PC-3 (cell line): Measurements from ENCODE around the gene AFF1. TPM values are rescaled to one million over a fixed set of nuclear protein-coding genes. Genes with fewer than 3 reads are reported as not detected.

ENCODE experiments used
- ATAC-seq: fragments of 200-7000 bp; cut with Tn5 transposase; 2 replicates; pipeline ENCODE4 v1.9.1; 2020; ENCODE audit warnings: mild to moderate bottlenecking, moderate library complexity
- BruUV-seq: library from RNA; stranded (reverse); fragments of 400-500 nt; replicated peaks from 2 replicates; lab custom pipeline; 2021; lab: Mats Ljungman, UMichigan
- CTCF ChIA-PET: fragments of 300-600 bp; sonication (Branson Sonifier 250); formaldehyde crosslinking; loops from one replicate; lab custom pipeline; 2022; ENCODE audit warnings: antibody characterized with exemption; lab: Charles Lee
- POLR2A ChIA-PET: fragments of 300-600 bp; sonication (Branson Sonifier 250); formaldehyde crosslinking; loops from one replicate; lab custom pipeline; 2022; ENCODE audit warnings: antibody characterized with exemption; ENCODE audit not compliant: unreplicated experiment; lab: Charles Lee
- DNase-seq: peaks from one replicate; pipeline ENCODE4 v3.0.0-alpha.2; 2015
- H2AFZ ChIP-seq: fragments of 300-600 bp; sonication (generic); 2 replicates; pipeline ENCODE4 v1.6.0; 2016; ENCODE audit warnings: antibody characterized with exemption, low read length
- H3F3A ChIP-seq: fragments of 300-600 bp; sonication (generic); one replicate; pipeline ENCODE4 v1.6.0; 2017; ENCODE audit warnings: antibody characterized with exemption, low read length, control low read depth, mild to moderate bottlenecking; ENCODE audit not compliant: unreplicated experiment
- H3K27ac ChIP-seq: fragments of 300-600 bp; sonication (generic); 2 replicates; pipeline ENCODE4 v1.5.1; 2016; ENCODE audit warnings: mild to moderate bottlenecking, low read length
- H3K27me3 ChIP-seq: fragments of 300-600 bp; sonication (generic); 2 replicates; pipeline ENCODE4 v1.6.1; 2016; ENCODE audit warnings: low read length, mixed read lengths
- H3K36me3 ChIP-seq: fragments of 300-600 bp; sonication (generic); 2 replicates; pipeline ENCODE4 v1.6.1; 2016; ENCODE audit warnings: low read depth, mixed run types, low read length, mixed read lengths
- H3K4me1 ChIP-seq: fragments of 300-600 bp; sonication (generic); 2 replicates; pipeline ENCODE4 v1.5.1; 2016; ENCODE audit warnings: low read length; ENCODE audit not compliant: insufficient read depth
- H3K4me2 ChIP-seq: fragments of 300-600 bp; sonication (generic); 2 replicates; pipeline ENCODE4 v1.6.0; 2016; ENCODE audit warnings: low read length
- H3K4me3 ChIP-seq: fragments of 300-600 bp; sonication (generic); 2 replicates; pipeline ENCODE4 v1.5.1; 2016; ENCODE audit warnings: mild to moderate bottlenecking, low read length, mixed read lengths
- H3K79me2 ChIP-seq: fragments of 300-600 bp; sonication (generic); 2 replicates; pipeline ENCODE4 v1.6.1; 2017; ENCODE audit warnings: low read length, mixed read lengths
- H3K9ac ChIP-seq: fragments of 300-600 bp; sonication (generic); 2 replicates; pipeline ENCODE4 v1.6.0; 2016; ENCODE audit warnings: mild to moderate bottlenecking, low read length
- H3K9me2 ChIP-seq: fragments of 300-600 bp; sonication (generic); replicated peaks from 2 replicates; pipeline ENCODE4 v1.6.1; 2016; ENCODE audit warnings: mixed run types, low read length, mixed read lengths
- H3K9me3 ChIP-seq: fragments of 300-600 bp; sonication (generic); 2 replicates; pipeline ENCODE4 v1.6.1; 2016; ENCODE audit warnings: low read length, mixed read lengths
- H4K20me1 ChIP-seq: fragments of 300-600 bp; sonication (generic); 2 replicates; pipeline ENCODE4 v1.6.1; 2016; ENCODE audit warnings: low read length, mixed read lengths
- CTCF ChIP-seq: fragments of 300-600 bp; sonication (generic); conservative IDR thresholded peaks from 2 replicates; pipeline ENCODE4 v1.5.1; 2017; ENCODE audit warnings: antibody characterized with exemption, low read depth, mild to moderate bottlenecking, low read length
- EZH2 ChIP-seq: fragments of 300-600 bp; sonication (generic); IDR thresholded peaks from one replicate; pipeline ENCODE4 v1.6.1; 2017; ENCODE audit warnings: antibody characterized with exemption, mild to moderate bottlenecking, low read length; ENCODE audit not compliant: unreplicated experiment
- EZH2phosphoT487 ChIP-seq: fragments of 300-600 bp; sonication (generic); IDR thresholded peaks from 2 replicates; pipeline ENCODE4 v1.6.1; 2018; ENCODE audit warnings: mild to moderate bottlenecking, antibody characterized with exemption, low read length, borderline replicate concordance
- intact Hi-C: fragments of 100-400 bp; cut with micrococcal nuclease; formaldehyde crosslinking; loops from 2 replicates; pipeline ENCODE4 v1.9.0; 2023
- total RNA-seq: library from RNA; depleted of rRNA; stranded (reverse); fragments of >200 nt; gene quantifications from 2 replicates; pipeline ENCODE4 v1.2.3, GENCODE V29; 2014

The AFF1 gene
- total RNA-seq, 1 experiment from 2014 or later = 8.1 TPM

- H3F3A ChIP-seq = no peaks in the 10 kb centered on the region
- peaks cover 18% of the 10 kb centered on the region for H3K4me1 ChIP-seq
- no peaks in the 10 kb centered on the region for H3K36me3 ChIP-seq
- TF ChIP-seq EZH2phosphoT487 (no peak), CTCF (no peak), EZH2 (no peak)
- peaks cover 67% of the 10 kb centered on the region for H3K79me2 ChIP-seq
- no peaks in the 10 kb centered on the region for H3K27me3 ChIP-seq
- no peak for ATAC-seq
- H3K9me3 ChIP-seq = no peaks in the 10 kb centered on the region
- CTCF ChIA-PET = no interaction called here
- H3K4me3 ChIP-seq = no peak overlapping the region
- no peak overlapping the region for H3K27ac ChIP-seq
- POLR2A ChIA-PET = no interaction called here
- intact Hi-C loops = no loop called here
- no TSS peak for BruUV-seq
- H4K20me1 ChIP-seq = 0 out of 2 replicates have a peak, but pooled peaks cover 5% of the 10 kb centered on the region
- DNase-seq = no peak
- no peak overlapping the region for H2AFZ ChIP-seq
- no peaks in the 10 kb centered on the region for H3K9me2 ChIP-seq
- H3K4me2 ChIP-seq = no peak overlapping the region
- no peak overlapping the region for H3K9ac ChIP-seq
These were observed 83.9 kb downstream of the AFF1 start for GRCh38 chr4:87018753-87019152.

GRCh38 chr4:87019246-87019791, 84.5 kb downstream of the AFF1 start:
- H3K27me3 ChIP-seq = no peaks in the 10 kb centered on the region
- H3K79me2 ChIP-seq = peaks cover 66% of the 10 kb centered on the region
- H3K4me3 ChIP-seq = no peak overlapping the region
- no peak overlapping the region for H2AFZ ChIP-seq
- CTCF ChIA-PET = no interaction called here
- no peak overlapping the region for H3K27ac ChIP-seq
- no peaks in the 10 kb centered on the region for H3K36me3 ChIP-seq
- no peak for DNase-seq
- H3F3A ChIP-seq = no peaks in the 10 kb centered on the region
- H3K4me2 ChIP-seq = no peak overlapping the region
- 0 out of 2 replicates have a peak, but pooled peaks cover 5% of the 10 kb centered on the region for H4K20me1 ChIP-seq
- H3K9ac ChIP-seq = no peak overlapping the region
- TF ChIP-seq EZH2phosphoT487 = no peak
- TF ChIP-seq EZH2 = no peak
- no peak for TF ChIP-seq CTCF
- no peaks in the 10 kb centered on the region for H3K9me3 ChIP-seq
- POLR2A ChIA-PET = no interaction called here
- intact Hi-C loops = no loop called here
- no peaks in the 10 kb centered on the region for H3K9me2 ChIP-seq
- no TSS peak for BruUV-seq
- H3K4me1 ChIP-seq = peaks cover 14% of the 10 kb centered on the region
- no peak for ATAC-seq

GRCh38 chr4:87019898-87020297, 85.1 kb downstream of the AFF1 start:
- no peak overlapping the region for H3K4me3 ChIP-seq
- H3K9me3 ChIP-seq = no peaks in the 10 kb centered on the region
- H3F3A ChIP-seq = no peaks in the 10 kb centered on the region
- no peak overlapping the region for H3K27ac ChIP-seq
- peaks cover 62% of the 10 kb centered on the region for H3K79me2 ChIP-seq
- TF ChIP-seq CTCF (no peak), EZH2 (no peak), EZH2phosphoT487 (no peak)
- CTCF ChIA-PET = no interaction called here
- H3K27me3 ChIP-seq = no peaks in the 10 kb centered on the region
- BruUV-seq = no TSS peak
- H3K4me2 ChIP-seq = no peak overlapping the region
- no peak overlapping the region for H2AFZ ChIP-seq
- no peak overlapping the region for H3K9ac ChIP-seq
- H4K20me1 ChIP-seq = 0 out of 2 replicates have a peak, but pooled peaks cover 3% of the 10 kb centered on the region
- POLR2A ChIA-PET = no interaction called here
- DNase-seq = no peak
- intact Hi-C loops = no loop called here
- no peaks in the 10 kb centered on the region for H3K36me3 ChIP-seq
- peaks cover 8% of the 10 kb centered on the region for H3K4me1 ChIP-seq
- no peak for ATAC-seq
- H3K9me2 ChIP-seq = no peaks in the 10 kb centered on the region
